GM10266 (cell line): ENCODE measurements around the gene FXN.

Source experiments
- DNase-seq: peaks from one replicate; pipeline ENCODE4 v3.0.0; 2012; ENCODE audit errors: extremely low spot score
- TF ChIP-seq, protein P1 (sequence below): IDR thresholded peaks from 2 replicates; pipeline ENCODE4 v1.5.1; 2012; ENCODE audit warnings: mild to moderate bottlenecking, low read depth; ENCODE audit not compliant: control insufficient read depth, insufficient read depth; ENCODE audit errors: missing control alignments

FXN gene

GRCh38 chr9:69141851-69142250 is 106.3 kb downstream of the FXN start:
- TF ChIP-seq, protein P1, sequence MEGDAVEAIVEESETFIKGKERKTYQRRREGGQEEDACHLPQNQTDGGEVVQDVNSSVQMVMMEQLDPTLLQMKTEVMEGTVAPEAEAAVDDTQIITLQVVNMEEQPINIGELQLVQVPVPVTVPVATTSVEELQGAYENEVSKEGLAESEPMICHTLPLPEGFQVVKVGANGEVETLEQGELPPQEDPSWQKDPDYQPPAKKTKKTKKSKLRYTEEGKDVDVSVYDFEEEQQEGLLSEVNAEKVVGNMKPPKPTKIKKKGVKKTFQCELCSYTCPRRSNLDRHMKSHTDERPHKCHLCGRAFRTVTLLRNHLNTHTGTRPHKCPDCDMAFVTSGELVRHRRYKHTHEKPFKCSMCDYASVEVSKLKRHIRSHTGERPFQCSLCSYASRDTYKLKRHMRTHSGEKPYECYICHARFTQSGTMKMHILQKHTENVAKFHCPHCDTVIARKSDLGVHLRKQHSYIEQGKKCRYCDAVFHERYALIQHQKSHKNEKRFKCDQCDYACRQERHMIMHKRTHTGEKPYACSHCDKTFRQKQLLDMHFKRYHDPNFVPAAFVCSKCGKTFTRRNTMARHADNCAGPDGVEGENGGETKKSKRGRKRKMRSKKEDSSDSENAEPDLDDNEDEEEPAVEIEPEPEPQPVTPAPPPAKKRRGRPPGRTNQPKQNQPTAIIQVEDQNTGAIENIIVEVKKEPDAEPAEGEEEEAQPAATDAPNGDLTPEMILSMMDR, result no peak
- no peak for DNase-seq

- no peak for DNase-seq
- TF ChIP-seq, protein P1, result no peak
Observed at GRCh38 chr9:69143291-69143690, 107.7 kb downstream of the FXN start.

- TF ChIP-seq, protein P1, result no peak
- DNase-seq, result no peak
Observed at GRCh38 chr9:69145144-69145715, 109.7 kb downstream of the FXN start.

- DNase-seq, result no peak
- TF ChIP-seq, protein P1, result no peak
Observed at GRCh38 chr9:69147041-69147834, 111.7 kb downstream of the FXN start.

DNA sequence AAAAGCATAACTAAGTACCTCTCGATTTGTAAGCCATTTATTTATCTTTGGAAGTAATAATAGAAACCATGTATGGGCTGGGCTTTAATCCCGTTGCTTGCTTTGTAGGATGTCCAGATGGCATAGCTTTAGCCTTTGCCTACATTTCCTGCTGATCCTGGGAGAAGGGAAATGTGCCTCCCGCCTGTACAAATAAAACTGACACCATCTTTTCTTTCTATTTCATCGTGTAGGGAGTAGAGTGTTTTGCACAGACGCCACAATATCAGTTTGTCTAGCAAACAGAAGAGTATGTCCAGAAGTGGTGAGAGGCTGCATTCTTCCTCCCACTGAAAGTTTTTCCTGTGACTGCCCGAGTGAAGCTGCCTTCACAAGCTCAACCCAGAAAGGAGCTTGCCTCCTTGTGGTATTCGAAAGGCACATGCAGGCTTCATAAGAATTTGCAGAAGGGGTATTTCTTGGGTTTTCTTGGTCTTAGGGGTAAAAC is 113.8 kb downstream of the FXN start:
- no peak for DNase-seq
- TF ChIP-seq, protein P1, result no peak
